GM19397 (cell line): ENCODE results near the gene CPSF3.
"Not testable (repeated sequence)": the region's sequence is repeated elsewhere in the genome, so short reads cannot be mapped to it uniquely, and the experiment has no call there.

ENCODE experiments used
- ATAC-seq: cut with Tn5 transposase; IDR thresholded peaks from one replicate; pipeline ENCODE4 v1.9.1; 2021; ENCODE audit warnings: mild to moderate bottlenecking, moderate library complexity; ENCODE audit not compliant: unreplicated experiment

Gene CPSF3

DNA sequence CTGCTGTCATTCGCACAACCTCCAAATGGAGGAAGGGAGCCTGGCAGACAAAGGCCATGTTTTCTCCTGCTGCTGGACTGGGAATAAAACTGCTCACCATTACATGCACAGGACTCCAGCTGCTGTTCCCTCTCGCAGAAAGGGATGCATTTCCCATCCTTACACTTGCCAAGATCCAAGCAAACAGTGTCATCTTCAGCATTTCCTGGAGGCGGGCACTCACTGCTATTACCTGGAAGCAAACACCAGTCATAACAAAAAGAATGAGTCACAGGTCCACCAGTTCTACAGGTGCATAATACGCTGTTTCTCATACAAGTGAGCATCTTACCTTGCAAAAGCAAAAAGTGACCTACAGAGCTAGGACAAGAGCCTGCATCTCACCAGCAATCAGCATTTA is 73.6 kb downstream of the CPSF3 start:
- ATAC-seq = no peak

DNA sequence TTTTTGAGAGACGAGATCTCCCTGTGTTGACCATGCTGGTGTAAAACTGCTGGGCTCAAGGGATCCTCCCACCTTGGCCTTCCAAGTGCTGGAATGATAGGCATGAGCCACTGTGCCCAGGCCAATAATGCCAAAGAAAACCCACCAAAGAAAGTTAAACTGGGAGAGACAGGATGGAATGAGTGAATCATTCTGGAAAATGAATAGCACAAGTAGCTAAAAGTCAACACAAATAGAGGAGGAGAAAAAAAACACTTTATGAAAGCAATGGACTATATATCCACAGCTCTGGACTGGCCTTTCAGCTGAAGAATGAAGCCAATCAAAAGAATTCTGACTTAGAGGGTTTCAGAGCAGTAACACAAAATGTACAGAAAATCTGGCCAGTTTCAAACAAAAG is 74.8 kb downstream of the CPSF3 start:
- no peak for ATAC-seq

DNA sequence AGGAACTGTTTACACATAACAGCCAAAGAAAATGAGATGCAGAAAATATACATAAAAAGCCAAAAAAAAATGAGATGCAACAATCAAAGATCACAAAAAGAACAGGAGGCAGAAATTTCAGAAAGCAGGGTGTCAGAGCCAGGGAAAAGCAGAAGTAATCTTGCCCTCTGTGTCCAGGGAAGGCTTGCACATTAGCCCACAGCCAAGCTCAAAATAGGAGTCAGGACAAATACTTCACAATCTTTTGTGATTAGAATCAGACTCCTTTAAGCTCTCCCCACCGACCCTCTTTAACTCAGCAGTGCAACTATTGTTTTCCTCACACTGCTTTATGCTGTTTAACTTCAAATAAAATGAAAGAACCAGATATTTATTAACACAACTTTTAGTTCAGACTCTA is 85.5 kb downstream of the CPSF3 start:
- ATAC-seq = no peak

DNA sequence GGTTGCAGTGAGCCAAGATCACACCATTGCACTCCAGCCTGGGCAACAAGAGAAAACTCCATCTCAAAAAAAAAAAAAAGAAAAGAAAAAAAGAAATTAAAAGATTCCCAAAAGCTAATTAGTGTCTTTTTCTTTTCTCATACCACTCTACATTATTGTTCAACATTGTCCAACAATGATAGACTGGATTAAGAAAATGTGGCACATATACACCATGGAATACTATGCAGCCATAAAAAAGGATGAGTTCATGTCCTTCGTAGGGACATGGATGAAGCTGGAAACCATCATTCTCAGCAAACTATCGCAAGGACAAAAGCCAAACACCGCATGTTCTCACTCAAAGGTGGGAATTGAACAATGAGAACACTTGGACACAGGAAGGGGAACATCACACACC is 90.5 kb downstream of the CPSF3 start:
- ATAC-seq = not testable (repeated sequence)

DNA sequence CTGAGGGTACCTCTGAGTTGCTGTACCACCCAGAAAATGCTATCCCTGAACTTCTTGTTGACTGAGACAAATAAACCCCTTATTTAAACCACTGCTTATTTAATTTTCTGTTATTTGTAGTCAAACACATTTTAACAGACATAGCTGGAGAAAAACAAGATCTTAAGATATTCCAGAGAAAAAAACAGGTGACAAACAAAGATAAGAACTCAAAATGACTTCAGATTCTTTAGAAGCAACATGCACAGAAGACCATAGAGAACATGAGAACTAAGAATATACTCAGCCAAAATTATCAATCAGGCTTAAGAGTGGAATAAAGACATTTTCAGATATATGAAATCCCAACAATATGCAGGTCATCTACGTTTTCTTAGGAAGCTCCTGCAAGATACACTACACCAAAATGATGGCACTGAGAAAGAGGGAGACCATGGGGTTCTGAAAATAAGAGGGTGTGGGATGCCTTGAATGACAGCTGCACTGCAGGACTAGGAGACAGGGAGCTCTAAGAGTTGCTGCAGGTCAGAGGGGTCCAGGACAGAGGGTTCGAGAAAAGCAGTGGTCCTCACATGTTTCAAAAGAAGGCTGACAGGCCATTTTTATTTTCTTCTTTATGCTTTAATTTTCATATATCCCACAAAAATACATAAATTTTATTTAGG is 93.8 kb downstream of the CPSF3 start:
- no peak for ATAC-seq

DNA sequence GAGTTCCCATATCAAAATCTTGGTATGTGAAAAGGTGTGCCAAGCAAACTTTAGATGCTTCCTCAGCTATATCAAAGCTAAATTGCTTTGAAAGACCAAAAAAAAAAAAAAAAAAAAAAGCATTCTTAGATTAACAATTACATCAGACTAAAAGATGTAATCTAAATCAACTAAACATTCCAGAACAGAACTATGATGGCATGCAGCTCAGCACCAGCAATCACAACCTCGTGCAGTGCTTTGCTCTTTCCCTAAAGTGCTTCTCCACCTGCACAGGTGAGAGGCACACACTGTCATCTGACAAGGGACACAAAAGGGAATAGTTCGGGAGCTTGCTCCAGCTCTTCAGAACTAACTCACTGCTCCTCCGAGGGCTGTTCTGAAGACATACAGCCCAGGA is 94.7 kb downstream of the CPSF3 start:
- ATAC-seq = no peak

DNA sequence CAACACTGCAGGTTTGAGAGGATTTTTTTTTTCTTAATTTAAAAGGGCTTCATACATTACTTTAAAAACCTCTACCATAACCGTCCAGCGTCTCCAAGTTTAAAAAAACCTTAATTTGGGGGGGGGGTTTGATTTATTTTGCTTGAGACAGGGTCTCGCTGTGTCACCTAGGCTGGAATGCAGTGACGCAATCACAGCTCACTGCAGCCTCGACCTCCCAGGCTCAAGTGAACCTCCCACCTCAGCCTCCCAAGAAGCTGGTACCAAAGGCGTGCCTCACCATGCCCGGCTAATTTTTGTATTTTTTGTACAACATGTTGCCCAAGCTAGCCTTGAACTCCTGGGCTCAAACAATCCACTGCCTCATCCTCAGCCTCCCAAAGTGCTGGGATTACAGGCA is 95.3 kb downstream of the CPSF3 start:
- no peak for ATAC-seq

DNA sequence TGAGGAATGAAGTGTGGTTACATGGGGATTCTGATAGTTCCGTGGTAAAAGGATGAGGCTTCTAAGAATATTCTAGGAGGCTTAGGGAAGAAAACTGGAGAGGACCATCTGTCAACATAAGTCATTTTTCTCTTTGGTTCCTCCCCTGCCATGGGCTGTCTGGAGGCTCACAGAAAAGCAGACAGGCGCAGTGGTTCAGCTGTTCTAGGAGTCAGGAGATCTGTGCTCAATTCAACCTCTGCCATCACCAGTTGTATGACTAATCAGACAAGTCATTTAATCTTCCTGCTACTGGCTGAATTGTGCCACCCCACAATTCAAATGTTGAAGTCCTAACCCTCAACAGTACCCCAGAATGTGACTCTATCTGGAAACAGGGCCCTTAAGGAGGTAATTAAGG is 95.8 kb downstream of the CPSF3 start:
- no peak for ATAC-seq
